Panc1 (cell line): ENCODE data around the gene LPGAT1.

Experiments
- POLR2AphosphoS5 ChIP-seq: IDR thresholded peaks from 2 replicates; pipeline ENCODE4 v1.6.1; 2012; ENCODE audit warnings: mild to moderate bottlenecking, low read depth, low read length, moderate library complexity
- TCF7L2 ChIP-seq: IDR thresholded peaks from 2 replicates; pipeline ENCODE4 v1.6.1; 2011; ENCODE audit warnings: mild to moderate bottlenecking, low read depth, low read length, inconsistent platforms
- TF ChIP-seq, protein P1 (sequence below): fragments of 450-650 bp; IDR thresholded peaks from 2 replicates; pipeline ENCODE4 v1.5.1; 2017; ENCODE audit warnings: mild to moderate bottlenecking
- TF ChIP-seq, protein P2 (sequence below), 2 experiments: IDR thresholded peaks; 2 replicates each; pipeline ENCODE4 v1.6.1; 2011 to 2012; ENCODE audit warnings: low read depth in 2 of 2, control low read depth in 1 of 2, low read length in 1 of 2, mild to moderate bottlenecking in 1 of 2, moderate library complexity in 1 of 2; ENCODE audit not compliant: insufficient read depth in 1 of 2

DNA sequence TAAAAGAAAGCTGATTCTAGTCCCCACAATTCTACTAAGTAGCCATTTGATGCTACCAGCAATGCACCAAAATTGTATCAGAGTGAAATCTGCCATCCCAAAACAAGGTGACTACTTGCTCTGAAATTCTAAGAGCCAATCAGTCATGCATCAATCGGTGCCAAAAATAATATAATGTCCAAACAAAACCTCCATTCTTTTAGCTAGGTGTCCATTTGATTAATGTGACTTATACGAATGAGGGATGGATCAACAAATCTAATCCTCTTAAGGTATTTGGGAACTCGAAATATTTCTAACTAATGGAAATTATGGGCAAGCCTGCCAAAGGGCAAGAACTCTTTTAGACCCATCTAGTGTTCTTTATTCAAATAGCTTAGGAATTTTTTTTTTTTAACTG is 88.8 kb downstream of the LPGAT1 start:
- TF ChIP-seq, protein P1, sequence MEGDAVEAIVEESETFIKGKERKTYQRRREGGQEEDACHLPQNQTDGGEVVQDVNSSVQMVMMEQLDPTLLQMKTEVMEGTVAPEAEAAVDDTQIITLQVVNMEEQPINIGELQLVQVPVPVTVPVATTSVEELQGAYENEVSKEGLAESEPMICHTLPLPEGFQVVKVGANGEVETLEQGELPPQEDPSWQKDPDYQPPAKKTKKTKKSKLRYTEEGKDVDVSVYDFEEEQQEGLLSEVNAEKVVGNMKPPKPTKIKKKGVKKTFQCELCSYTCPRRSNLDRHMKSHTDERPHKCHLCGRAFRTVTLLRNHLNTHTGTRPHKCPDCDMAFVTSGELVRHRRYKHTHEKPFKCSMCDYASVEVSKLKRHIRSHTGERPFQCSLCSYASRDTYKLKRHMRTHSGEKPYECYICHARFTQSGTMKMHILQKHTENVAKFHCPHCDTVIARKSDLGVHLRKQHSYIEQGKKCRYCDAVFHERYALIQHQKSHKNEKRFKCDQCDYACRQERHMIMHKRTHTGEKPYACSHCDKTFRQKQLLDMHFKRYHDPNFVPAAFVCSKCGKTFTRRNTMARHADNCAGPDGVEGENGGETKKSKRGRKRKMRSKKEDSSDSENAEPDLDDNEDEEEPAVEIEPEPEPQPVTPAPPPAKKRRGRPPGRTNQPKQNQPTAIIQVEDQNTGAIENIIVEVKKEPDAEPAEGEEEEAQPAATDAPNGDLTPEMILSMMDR, result no peak
- no peak for TF ChIP-seq TCF7L2
- no peak for TF ChIP-seq POLR2AphosphoS5
- TF ChIP-seq, protein P2, sequence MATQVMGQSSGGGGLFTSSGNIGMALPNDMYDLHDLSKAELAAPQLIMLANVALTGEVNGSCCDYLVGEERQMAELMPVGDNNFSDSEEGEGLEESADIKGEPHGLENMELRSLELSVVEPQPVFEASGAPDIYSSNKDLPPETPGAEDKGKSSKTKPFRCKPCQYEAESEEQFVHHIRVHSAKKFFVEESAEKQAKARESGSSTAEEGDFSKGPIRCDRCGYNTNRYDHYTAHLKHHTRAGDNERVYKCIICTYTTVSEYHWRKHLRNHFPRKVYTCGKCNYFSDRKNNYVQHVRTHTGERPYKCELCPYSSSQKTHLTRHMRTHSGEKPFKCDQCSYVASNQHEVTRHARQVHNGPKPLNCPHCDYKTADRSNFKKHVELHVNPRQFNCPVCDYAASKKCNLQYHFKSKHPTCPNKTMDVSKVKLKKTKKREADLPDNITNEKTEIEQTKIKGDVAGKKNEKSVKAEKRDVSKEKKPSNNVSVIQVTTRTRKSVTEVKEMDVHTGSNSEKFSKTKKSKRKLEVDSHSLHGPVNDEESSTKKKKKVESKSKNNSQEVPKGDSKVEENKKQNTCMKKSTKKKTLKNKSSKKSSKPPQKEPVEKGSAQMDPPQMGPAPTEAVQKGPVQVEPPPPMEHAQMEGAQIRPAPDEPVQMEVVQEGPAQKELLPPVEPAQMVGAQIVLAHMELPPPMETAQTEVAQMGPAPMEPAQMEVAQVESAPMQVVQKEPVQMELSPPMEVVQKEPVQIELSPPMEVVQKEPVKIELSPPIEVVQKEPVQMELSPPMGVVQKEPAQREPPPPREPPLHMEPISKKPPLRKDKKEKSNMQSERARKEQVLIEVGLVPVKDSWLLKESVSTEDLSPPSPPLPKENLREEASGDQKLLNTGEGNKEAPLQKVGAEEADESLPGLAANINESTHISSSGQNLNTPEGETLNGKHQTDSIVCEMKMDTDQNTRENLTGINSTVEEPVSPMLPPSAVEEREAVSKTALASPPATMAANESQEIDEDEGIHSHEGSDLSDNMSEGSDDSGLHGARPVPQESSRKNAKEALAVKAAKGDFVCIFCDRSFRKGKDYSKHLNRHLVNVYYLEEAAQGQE (IDR thresholded peaks at IDR 0.05; ENCODE audit: insufficient read depth in 1 of 2, low read depth in 2 of 2, low read length in 1 of 2), result no peak
